Measurements from ENCODE around the gene TSPAN10.

TSPAN10 gene

DNA sequence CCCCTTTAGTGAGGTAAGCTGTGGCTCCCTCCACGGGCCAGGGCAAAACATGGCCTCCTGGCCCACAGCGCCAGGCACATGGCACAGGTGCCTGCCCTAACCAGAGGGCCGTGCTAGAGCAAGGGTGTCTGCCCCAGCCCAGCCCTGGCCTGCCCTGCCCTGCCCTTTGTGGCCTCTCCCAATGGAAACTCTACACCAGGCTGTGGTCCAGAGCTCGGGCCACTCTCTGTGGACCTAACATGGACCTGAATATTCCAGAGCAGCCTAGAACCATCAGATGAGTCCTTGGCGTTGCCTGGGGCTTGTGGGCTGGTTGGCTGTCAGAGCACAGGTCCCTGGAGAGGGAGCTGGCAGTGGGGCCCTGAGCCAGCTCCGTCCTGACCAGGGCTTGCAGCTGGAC lies 58.2 kb downstream of the TSPAN10 start:
- H3K36me3 ChIP-seq (ENCODE audit: control insufficient read depth in 1 of 2, insufficient read depth in 2 of 2, low read length in 2 of 2): peaks cover 50 to 89% of the 10 kb centered on the region in 2 donors
- no peak overlapping the region for H3K27ac ChIP-seq (ENCODE audit: low read depth, low read length)

DNA sequence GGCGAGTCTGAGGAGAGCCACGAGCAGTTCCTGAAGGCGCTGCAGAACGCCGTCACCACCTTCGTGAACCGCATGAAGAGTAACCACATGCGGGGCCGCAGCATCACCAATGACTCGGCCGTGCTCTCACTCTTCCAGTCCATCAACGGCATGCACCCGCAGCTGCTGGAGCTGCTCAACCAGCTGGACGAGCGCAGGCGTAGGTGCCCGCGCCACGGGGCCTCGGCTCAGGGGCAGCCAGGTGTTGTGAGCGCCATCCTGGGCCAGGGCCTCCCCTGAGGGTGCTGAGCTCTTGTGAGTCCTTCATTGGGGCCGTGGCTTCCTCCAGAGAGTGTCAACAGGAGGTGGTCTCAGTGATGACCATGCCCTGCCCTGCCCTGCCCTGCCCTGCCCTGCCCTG lies 58.8 kb downstream of the TSPAN10 start:
- no peak overlapping the region for H3K4me3 ChIP-seq (ENCODE audit: low read depth in 1 of 2, low read length in 2 of 2)
- peaks cover 2% of the 10 kb centered on the region in 2 donors for H3K4me1 ChIP-seq (ENCODE audit: control insufficient read depth in 1 of 2, insufficient read depth in 2 of 2, low read length in 2 of 2)
- H3K27me3 ChIP-seq (ENCODE audit: control insufficient read depth in 1 of 2, insufficient read depth in 2 of 2, low read length in 2 of 2): no peaks in the 10 kb centered on the region
- peaks cover 46 to 86% of the 10 kb centered on the region in 2 donors for H3K36me3 ChIP-seq (ENCODE audit: control insufficient read depth in 1 of 2, insufficient read depth in 2 of 2, low read length in 2 of 2)
- no peak overlapping the region for H3K27ac ChIP-seq (ENCODE audit: low read depth, low read length)
- no peaks in the 10 kb centered on the region for H3K9me3 ChIP-seq (ENCODE audit: control insufficient read depth in 1 of 2, low read length in 2 of 2)
- no peak overlapping the region for H3K9ac ChIP-seq (ENCODE audit: low read depth in 1 of 2, low read length in 2 of 2)

More for the DNA sequence above, 58.2 kb downstream of the TSPAN10 start:
- H3K27me3 ChIP-seq (ENCODE audit: control insufficient read depth in 1 of 2, insufficient read depth in 2 of 2, low read length in 2 of 2): no peaks in the 10 kb centered on the region
- H3K9ac ChIP-seq (ENCODE audit: low read depth in 1 of 2, low read length in 2 of 2): no peak overlapping the region
- H3K4me3 ChIP-seq (ENCODE audit: low read depth in 1 of 2, low read length in 2 of 2): no peak overlapping the region
- H3K4me1 ChIP-seq (ENCODE audit: control insufficient read depth in 1 of 2, insufficient read depth in 2 of 2, low read length in 2 of 2): no peaks in the 10 kb centered on the region
- no peaks in the 10 kb centered on the region for H3K9me3 ChIP-seq (ENCODE audit: control insufficient read depth in 1 of 2, low read length in 2 of 2)

DNA sequence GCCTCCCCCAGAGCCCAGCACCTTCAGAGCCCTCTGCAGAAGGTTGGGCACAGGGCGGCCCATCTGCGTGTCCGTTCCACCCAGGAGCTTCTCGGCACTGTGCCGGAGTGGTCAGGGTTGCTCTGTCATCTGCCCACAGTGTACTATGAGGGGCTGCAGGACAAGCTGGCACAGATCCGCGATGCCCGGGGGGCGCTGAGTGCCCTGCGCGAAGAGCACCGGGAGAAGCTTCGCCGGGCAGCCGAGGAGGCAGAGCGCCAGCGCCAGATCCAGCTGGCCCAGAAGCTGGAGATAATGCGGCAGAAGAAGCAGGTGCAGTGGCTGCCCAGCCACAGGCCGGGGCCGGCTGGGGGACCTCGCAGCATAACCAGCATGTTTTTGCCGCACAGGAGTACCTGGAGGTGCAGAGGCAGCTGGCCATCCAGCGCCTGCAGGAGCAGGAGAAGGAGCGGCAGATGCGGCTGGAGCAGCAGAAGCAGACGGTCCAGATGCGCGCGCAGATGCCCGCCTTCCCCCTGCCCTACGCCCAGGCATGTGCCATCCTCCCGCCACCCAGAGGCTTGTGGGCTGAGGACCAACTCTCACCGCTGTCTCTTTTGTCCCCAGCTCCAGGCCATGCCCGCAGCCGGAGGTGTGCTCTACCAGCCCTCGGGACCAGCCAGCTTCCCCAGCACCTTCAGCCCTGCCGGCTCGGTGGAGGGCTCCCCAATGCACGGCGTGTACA lies 59.4 kb downstream of the TSPAN10 start:
- Histone ChIP-seq H3K9me3 (ENCODE audit: control insufficient read depth in 1 of 2, low read length in 2 of 2) (no peaks in the 10 kb centered on the region), H3K36me3 (ENCODE audit: control insufficient read depth in 1 of 2, insufficient read depth in 2 of 2, low read length in 2 of 2) (peaks cover 46 to 86% of the 10 kb centered on the region in 2 donors), H3K27ac (ENCODE audit: low read depth, low read length) (no peak overlapping the region), H3K4me3 (ENCODE audit: low read depth in 1 of 2, low read length in 2 of 2) (no peak overlapping the region), H3K27me3 (ENCODE audit: control insufficient read depth in 1 of 2, insufficient read depth in 2 of 2, low read length in 2 of 2) (no peaks in the 10 kb centered on the region), H3K9ac (ENCODE audit: low read depth in 1 of 2, low read length in 2 of 2) (no peak overlapping the region), H3K4me1 (ENCODE audit: control insufficient read depth in 1 of 2, insufficient read depth in 2 of 2, low read length in 2 of 2) (peaks cover 8% of the 10 kb centered on the region in 2 donors)

DNA sequence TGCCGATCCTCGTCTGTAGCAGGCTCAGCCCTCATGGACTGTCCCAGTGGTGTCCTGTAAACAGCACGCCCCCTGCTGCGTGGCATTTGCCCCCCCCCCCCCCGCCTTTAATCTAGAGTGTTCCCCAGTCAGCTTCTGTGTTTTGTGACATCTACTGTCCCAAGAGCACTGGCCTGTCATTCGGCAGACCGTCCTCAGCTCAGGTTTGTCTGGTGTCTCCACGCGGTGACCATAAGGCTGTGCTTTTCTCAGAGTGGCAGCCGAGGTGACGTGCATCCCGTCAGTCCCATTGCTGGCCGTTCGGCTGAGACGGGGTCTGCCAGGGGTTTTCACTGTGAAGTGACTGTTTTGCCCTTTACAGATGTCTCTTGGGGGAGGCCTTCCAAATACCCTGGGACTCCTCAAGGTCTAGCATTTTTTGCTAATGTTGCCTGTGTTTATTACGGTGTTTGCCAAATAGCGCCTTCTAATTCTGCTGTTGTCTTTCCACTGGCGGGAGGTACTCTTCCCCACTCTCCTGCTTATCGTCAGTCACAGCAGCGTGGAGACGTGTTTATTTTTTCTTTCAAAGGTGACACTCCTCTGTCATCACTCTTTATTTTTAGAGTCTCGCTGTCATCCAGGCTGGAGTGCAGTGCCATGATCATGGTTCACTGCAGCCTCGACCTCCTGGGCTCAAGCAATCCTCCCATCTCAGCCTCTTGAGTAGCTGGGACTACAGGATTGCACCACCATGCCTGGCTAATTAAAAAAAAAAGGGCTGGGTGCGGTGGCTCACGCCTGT lies 60.5 kb downstream of the TSPAN10 start:
- Histone ChIP-seq H3K4me3 (ENCODE audit: low read depth in 1 of 2, low read length in 2 of 2) (no peak overlapping the region), H3K4me1 (ENCODE audit: control insufficient read depth in 1 of 2, insufficient read depth in 2 of 2, low read length in 2 of 2) (peaks cover 15 to 19% of the 10 kb centered on the region in 2 donors), H3K27ac (ENCODE audit: low read depth, low read length) (no peak overlapping the region), H3K9ac (ENCODE audit: low read depth in 1 of 2, low read length in 2 of 2) (no peak overlapping the region), H3K9me3 (ENCODE audit: control insufficient read depth in 1 of 2, low read length in 2 of 2) (no peaks in the 10 kb centered on the region), H3K27me3 (ENCODE audit: control insufficient read depth in 1 of 2, insufficient read depth in 2 of 2, low read length in 2 of 2) (no peaks in the 10 kb centered on the region), H3K36me3 (ENCODE audit: control insufficient read depth in 1 of 2, insufficient read depth in 2 of 2, low read length in 2 of 2) (peaks cover 46 to 81% of the 10 kb centered on the region in 2 donors)
